ENCODE measurements around the gene COPE. TPM values are rescaled to one million over a fixed set of nuclear protein-coding genes. Genes with fewer than 3 reads are reported as not detected.
"Not testable (repeated sequence)": the region's sequence is repeated elsewhere in the genome, so short reads cannot be mapped to it uniquely, and the experiment has no call there.

COPE gene
- total RNA-seq, 4 donors from 2014 or later = 173 to 238 (median 197) TPM

DNA sequence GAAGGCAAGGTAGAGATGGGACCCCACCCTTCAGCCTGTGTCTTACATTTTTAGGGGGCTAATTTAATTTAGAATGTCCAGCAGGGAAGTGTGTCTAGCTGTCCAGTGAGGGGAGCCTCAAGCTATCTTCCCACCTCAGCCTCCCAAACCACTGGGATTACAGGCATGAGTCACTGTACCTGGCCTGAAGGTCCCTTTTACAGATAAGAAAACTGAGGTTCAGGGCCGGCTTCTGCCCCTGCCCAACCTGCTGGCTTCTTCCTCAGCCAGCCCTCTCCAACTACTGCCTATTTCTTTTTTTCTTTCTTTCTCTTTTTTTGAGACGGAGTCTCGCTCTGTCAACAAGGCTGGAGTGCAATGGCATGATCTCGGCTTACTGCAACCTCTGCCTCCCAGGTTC is 41.2 kb upstream of the COPE start:
- TF ChIP-seq POLR2A (IDR thresholded peaks at IDR 0.05) = no peak
- 86 to 91% methylated on average over 4 of the region's 4 CpGs for WGBS, 2 donors
- no peak for DNase-seq (ENCODE audit: low spot score in 2 of 2)
- no peak overlapping the region for H3K4me3 ChIP-seq (ENCODE audit: low read depth, poor library complexity, severe bottlenecking)
- intact Hi-C loops (cut with DNase I; ENCODE audit: low total_unique reads) = no loop called here

DNA sequence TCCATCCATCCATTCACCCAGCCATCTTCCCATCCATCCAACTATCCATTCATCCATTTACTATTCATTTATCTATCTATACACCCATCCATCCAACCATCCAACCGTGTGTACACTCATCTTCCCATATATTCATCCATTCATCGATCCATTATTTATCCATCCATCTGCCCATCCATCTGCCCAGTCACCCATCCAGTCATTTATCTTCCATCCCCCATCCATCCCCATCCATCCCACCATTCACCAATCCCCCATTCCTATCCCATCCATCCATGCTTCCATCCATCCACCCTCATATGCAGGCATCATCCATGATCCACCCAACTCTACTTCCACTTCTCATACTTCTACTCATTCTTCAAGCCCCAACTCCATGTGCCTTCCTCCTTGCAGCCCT is 35.9 kb upstream of the COPE start:
- intact Hi-C loops (cut with DNase I; ENCODE audit: low total_unique reads) = no loop called here
- WGBS, 2 donors = 97 to 99% methylated on average over 2 of the region's 2 CpGs

DNA sequence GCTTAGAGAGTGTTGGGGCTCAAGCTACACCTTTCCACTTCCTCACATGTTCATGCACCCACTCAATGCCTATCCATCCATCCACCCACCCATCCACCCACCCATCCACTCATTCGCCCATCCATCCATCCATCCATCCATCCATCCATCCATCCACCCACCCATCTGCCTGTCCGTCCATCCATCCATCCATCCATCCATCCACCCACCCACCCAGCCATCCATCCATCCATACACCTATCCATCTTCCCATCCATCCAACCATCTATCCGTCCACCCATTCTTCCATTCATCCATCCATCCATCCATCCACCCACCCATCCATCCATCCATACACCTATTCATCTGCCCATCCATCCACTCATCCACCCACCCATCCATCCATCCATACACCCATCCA is 34.9 kb upstream of the COPE start:
- WGBS, 2 donors = 88 to 91% methylated on average over 3 of the region's 3 CpGs
- intact Hi-C loops (cut with DNase I; ENCODE audit: low total_unique reads) = no loop called here
- TF ChIP-seq, protein P1, sequence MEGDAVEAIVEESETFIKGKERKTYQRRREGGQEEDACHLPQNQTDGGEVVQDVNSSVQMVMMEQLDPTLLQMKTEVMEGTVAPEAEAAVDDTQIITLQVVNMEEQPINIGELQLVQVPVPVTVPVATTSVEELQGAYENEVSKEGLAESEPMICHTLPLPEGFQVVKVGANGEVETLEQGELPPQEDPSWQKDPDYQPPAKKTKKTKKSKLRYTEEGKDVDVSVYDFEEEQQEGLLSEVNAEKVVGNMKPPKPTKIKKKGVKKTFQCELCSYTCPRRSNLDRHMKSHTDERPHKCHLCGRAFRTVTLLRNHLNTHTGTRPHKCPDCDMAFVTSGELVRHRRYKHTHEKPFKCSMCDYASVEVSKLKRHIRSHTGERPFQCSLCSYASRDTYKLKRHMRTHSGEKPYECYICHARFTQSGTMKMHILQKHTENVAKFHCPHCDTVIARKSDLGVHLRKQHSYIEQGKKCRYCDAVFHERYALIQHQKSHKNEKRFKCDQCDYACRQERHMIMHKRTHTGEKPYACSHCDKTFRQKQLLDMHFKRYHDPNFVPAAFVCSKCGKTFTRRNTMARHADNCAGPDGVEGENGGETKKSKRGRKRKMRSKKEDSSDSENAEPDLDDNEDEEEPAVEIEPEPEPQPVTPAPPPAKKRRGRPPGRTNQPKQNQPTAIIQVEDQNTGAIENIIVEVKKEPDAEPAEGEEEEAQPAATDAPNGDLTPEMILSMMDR (IDR thresholded peaks at IDR 0.05) = no peak
- no peak for TF ChIP-seq POLR2A (IDR thresholded peaks at IDR 0.05)
- no peak for DNase-seq (ENCODE audit: low spot score in 2 of 2)
- no peak overlapping the region for H3K4me3 ChIP-seq (ENCODE audit: low read depth, poor library complexity, severe bottlenecking)

More for the DNA sequence above, 35.9 kb upstream of the COPE start:
- DNase-seq (ENCODE audit: low spot score in 2 of 2) = no peak
- no peak for TF ChIP-seq POLR2A (IDR thresholded peaks at IDR 0.05)
- TF ChIP-seq, protein P1 (IDR thresholded peaks at IDR 0.05) = no peak
- no peak overlapping the region for H3K4me3 ChIP-seq (ENCODE audit: low read depth, poor library complexity, severe bottlenecking)

DNA sequence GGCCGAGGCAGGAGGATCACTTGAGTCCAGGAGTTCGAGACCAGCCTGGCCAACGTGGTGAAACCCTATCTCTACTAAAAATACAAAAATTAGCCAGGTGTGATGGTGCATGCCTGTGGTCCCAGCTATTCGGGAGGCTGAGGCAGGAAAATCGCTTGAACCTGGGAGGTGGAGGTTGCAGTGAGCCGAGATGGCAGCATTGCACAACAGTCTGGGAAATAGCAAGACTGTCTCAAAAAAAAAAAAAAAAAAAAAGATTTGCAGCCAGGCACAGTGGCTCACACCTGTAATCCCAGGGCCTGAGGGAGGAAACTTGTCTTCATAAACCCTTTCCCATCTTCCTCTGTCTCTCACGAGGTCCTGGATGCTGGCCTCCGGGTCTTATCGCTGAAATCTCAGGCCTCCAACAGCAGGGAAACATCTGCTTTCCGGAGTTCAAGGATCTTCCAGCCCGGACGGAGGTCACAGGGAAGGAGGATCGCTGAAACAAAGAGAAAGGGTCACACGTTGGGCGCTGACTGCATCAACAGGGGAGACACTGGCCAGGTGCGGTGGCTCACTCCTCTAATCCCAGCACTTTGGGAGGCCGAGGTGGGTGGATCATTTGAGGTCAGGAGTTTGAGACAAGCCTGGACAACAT is 33.3 kb upstream of the COPE start:
- 50 to 53% methylated on average over 17 of the region's 17 CpGs for WGBS, 2 donors
- intact Hi-C loops (cut with DNase I; ENCODE audit: low total_unique reads); DNase-seq (ENCODE audit: low spot score in 2 of 2); H3K4me3 ChIP-seq (ENCODE audit: low read depth, poor library complexity, severe bottlenecking): not testable (repeated sequence)

DNA sequence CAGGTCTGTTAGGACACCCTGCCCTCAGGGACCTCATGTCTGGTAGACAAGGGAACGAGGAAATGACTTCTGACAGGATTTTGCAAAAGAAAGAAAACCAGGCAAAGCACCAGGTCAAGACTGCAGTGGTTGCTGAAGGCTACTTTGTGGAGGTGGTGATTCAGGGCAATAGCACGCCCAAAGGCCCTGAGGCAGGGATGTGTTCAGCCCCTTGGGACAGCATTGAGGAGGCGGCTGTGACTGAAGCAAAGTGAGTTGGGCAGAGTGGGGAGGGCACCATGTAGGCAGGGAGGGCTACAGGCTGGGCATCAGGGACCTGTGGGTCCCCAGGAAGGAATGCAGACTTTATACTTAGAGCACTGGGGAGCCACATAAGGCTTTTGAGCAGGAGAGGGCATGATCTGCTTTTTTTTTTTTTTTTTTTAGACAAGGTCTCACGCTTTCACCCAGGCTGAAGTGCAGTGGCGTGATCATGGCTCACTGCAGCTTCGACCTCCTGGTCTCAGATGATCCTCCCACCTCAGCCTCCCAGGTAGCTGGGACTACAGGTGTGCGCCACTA is 32.6 kb upstream of the COPE start:
- no peak for DNase-seq (ENCODE audit: low spot score in 2 of 2)
- TF ChIP-seq, protein P1 (IDR thresholded peaks at IDR 0.05) = no peak
- no peak for TF ChIP-seq POLR2A (IDR thresholded peaks at IDR 0.05)
- WGBS, 2 donors = 79 to 92% methylated on average over 7 of the region's 7 CpGs
- intact Hi-C loops (cut with DNase I; ENCODE audit: low total_unique reads) = no loop called here
- no peak overlapping the region for H3K4me3 ChIP-seq (ENCODE audit: low read depth, poor library complexity, severe bottlenecking)

DNA sequence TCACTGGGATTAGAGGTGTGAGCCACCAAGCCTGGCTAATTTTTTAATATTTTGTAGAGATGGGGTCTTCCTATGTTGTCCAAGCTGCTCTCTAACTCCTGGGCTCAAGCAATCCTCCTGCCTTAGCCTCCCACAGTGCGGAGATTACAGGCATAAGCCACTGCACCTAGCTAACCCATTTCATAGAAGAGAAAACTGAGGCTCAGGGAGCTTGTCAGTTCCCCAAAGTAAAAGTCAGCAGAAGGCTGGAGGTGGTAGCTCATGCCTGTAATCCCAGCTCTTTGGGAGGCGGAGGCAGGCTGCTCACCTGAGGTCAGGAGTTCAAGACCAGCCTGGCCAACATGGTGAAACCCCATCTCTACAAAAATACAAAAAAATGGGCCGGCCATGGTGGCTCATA is 30.7 kb upstream of the COPE start:
- DNase-seq (ENCODE audit: low spot score in 2 of 2) = no peak
- WGBS, 2 donors = 90 to 91% methylated on average over 3 of the region's 3 CpGs
- intact Hi-C loops (cut with DNase I; ENCODE audit: low total_unique reads) = no loop called here
- no peak for TF ChIP-seq POLR2A (IDR thresholded peaks at IDR 0.05)
- TF ChIP-seq, protein P1 (IDR thresholded peaks at IDR 0.05) = no peak
- H3K4me3 ChIP-seq (ENCODE audit: low read depth, poor library complexity, severe bottlenecking) = no peak overlapping the region

DNA sequence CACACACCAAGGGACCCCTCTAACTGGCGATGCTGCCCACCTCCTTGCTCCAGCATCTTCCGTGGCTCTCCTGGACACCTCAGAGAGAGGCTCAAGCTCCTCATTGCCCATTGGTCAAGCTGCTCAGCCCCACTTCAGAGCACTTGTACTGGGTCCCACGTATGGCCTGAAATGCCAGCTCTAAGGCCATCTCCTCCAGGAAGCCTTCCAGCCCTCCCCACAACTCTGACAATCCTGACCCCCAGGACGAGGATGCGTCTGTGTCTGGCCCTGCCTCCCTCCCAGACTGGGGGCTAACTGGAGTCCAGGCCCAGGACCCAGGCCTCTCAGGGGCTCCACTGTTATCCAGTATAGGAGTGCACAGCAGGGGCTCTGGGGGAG is 29.8 kb upstream of the COPE start:
- WGBS, 2 donors = 90 to 91% methylated on average over 5 of the region's 5 CpGs
- DNase-seq (ENCODE audit: low spot score in 2 of 2) = no peak

More for the DNA sequence above, 29.8 kb upstream of the COPE start:
- TF ChIP-seq POLR2A (IDR thresholded peaks at IDR 0.05) = no peak
- TF ChIP-seq, protein P1 (IDR thresholded peaks at IDR 0.05) = no peak
- intact Hi-C loops (cut with DNase I; ENCODE audit: low total_unique reads) = no loop called here
- no peak overlapping the region for H3K4me3 ChIP-seq (ENCODE audit: low read depth, poor library complexity, severe bottlenecking)

All from lower leg skin (tissue), 4 donors.